ENCODE measurements around the gene ADORA3. TPM values are rescaled to one million over a fixed set of nuclear protein-coding genes. Genes with fewer than 3 reads are reported as not detected.

The ADORA3 gene
- polyA plus RNA-seq, 1 experiment = not detected

- ChIA-PET CTCF (interaction anchor here (0.5 to 1.6 kb wide), 4 partner anchors 8 to 315 kb away, joined by 3 to 9 read pairs (median 4); no protein-coding TSS in a partner anchor), POLR2A (no interaction called here)
- H3K9me3 ChIP-seq (ENCODE audit: control insufficient read depth, insufficient read depth, low read length) = no peaks in the 10 kb centered on the region
- no peak overlapping the region for H3K27ac ChIP-seq (ENCODE audit: low read depth, low read length)
- H3K4me3 ChIP-seq (ENCODE audit: low read depth, low read length) = no peak overlapping the region
- no peaks in the 10 kb centered on the region for H3K27me3 ChIP-seq (ENCODE audit: control insufficient read depth, insufficient read depth, low read length)
- TF ChIP-seq CTCF (IDR thresholded peaks at IDR 0.05; ENCODE audit: low read depth, low read length) = no peak
- DNase-seq (ENCODE audit: low read depth, low spot score) = no peak
Measured at GRCh38 chr1:111474106-111474505, 29.3 kb downstream of the ADORA3 start.

GRCh38 chr1:111471538-111471937 is 31.9 kb downstream of the ADORA3 start:
- ChIA-PET CTCF (interaction anchor here (0.6 to 2.3 kb wide), 5 partner anchors 10 to 276 kb away, joined by 3 to 10 read pairs (median 3); no protein-coding TSS in a partner anchor), POLR2A (interaction anchor here (0.7 kb wide), 1 partner anchor 200 kb away, joined by 4 read pairs; no protein-coding TSS in a partner anchor)
- Histone ChIP-seq H3K4me3 (ENCODE audit: low read depth, low read length) (no peak overlapping the region), H3K9me3 (ENCODE audit: control insufficient read depth, insufficient read depth, low read length) (no peaks in the 10 kb centered on the region), H3K27ac (ENCODE audit: low read depth, low read length) (no peak overlapping the region), H3K27me3 (ENCODE audit: control insufficient read depth, insufficient read depth, low read length) (no peaks in the 10 kb centered on the region)
- no peak for DNase-seq (ENCODE audit: low read depth, low spot score)
- TF ChIP-seq CTCF (IDR thresholded peaks at IDR 0.05; ENCODE audit: low read depth, low read length) = no peak

GRCh38 chr1:111471012-111471411 is 32.4 kb downstream of the ADORA3 start:
- DNase-seq (ENCODE audit: low read depth, low spot score) = no peak
- Histone ChIP-seq H3K27me3 (ENCODE audit: control insufficient read depth, insufficient read depth, low read length) (no peaks in the 10 kb centered on the region), H3K27ac (ENCODE audit: low read depth, low read length) (no peak overlapping the region), H3K9me3 (ENCODE audit: control insufficient read depth, insufficient read depth, low read length) (no peaks in the 10 kb centered on the region), H3K4me3 (ENCODE audit: low read depth, low read length) (no peak overlapping the region)
- CTCF ChIA-PET = interaction anchor here (1.2 to 2.3 kb wide), 3 partner anchors 11 to 244 kb away, joined by 3 to 10 read pairs (median 6); no protein-coding TSS in a partner anchor
- no peak for TF ChIP-seq CTCF (IDR thresholded peaks at IDR 0.05; ENCODE audit: low read depth, low read length)
- POLR2A ChIA-PET = interaction anchor here (0.7 kb wide), 1 partner anchor 200 kb away, joined by 4 read pairs; no protein-coding TSS in a partner anchor

GRCh38 chr1:111470596-111470995 is 32.8 kb downstream of the ADORA3 start:
- ChIA-PET CTCF (interaction anchor here (1.2 to 2.3 kb wide), 2 partner anchors 11 to 37 kb away, joined by 3 to 10 read pairs; no protein-coding TSS in a partner anchor), POLR2A (no interaction called here)
- no peaks in the 10 kb centered on the region for H3K27me3 ChIP-seq (ENCODE audit: control insufficient read depth, insufficient read depth, low read length)
- H3K4me3 ChIP-seq (ENCODE audit: low read depth, low read length) = no peak overlapping the region
- TF ChIP-seq CTCF (IDR thresholded peaks at IDR 0.05; ENCODE audit: low read depth, low read length) = no peak
- no peak overlapping the region for H3K27ac ChIP-seq (ENCODE audit: low read depth, low read length)
- no peaks in the 10 kb centered on the region for H3K9me3 ChIP-seq (ENCODE audit: control insufficient read depth, insufficient read depth, low read length)
- no peak for DNase-seq (ENCODE audit: low read depth, low spot score)

- no peak overlapping the region for H3K4me3 ChIP-seq (ENCODE audit: low read depth, low read length)
- H3K27me3 ChIP-seq (ENCODE audit: control insufficient read depth, insufficient read depth, low read length) = no peaks in the 10 kb centered on the region
- DNase-seq (ENCODE audit: low read depth, low spot score) = no peak
- POLR2A ChIA-PET = no interaction called here
- CTCF ChIA-PET = interaction anchor here (1.3 to 1.4 kb wide), 2 partner anchors 12 to 38 kb away, joined by 3 to 6 read pairs; no protein-coding TSS in a partner anchor
- H3K27ac ChIP-seq (ENCODE audit: low read depth, low read length) = no peak overlapping the region
- no peak for TF ChIP-seq CTCF (IDR thresholded peaks at IDR 0.05; ENCODE audit: low read depth, low read length)
- no peaks in the 10 kb centered on the region for H3K9me3 ChIP-seq (ENCODE audit: control insufficient read depth, insufficient read depth, low read length)
Measured at GRCh38 chr1:111469539-111469938, 33.9 kb downstream of the ADORA3 start.

All from AG04450 (cell line).